GM12878 (cell line): ENCODE data around the gene HECTD4.

Experiments used
- EZH2 ChIP-seq: IDR thresholded peaks from 2 replicates; pipeline ENCODE4 v1.6.1; 2012; ENCODE audit warnings: low read depth, mild to moderate bottlenecking, control low read depth, inconsistent platforms, low read length, borderline replicate concordance; ENCODE audit not compliant: control insufficient read depth
- FOS ChIP-seq: IDR thresholded peaks from 3 replicates; pipeline ENCODE4 v1.6.1; 2011; ENCODE audit warnings: borderline replicate concordance; ENCODE audit not compliant: insufficient read length; ENCODE audit errors: extremely low read depth
- KDM1A ChIP-seq: fragments of 200-600 bp; sonication (generic); IDR thresholded peaks from 2 replicates; pipeline ENCODE4 v1.6.1; 2016; ENCODE audit warnings: borderline replicate concordance
- LARP7 ChIP-seq: fragments of 450-650 bp; IDR thresholded peaks from 2 replicates; pipeline ENCODE4 v1.6.1; 2017; ENCODE audit warnings: mild to moderate bottlenecking
- NFYB ChIP-seq: IDR thresholded peaks from 2 replicates; pipeline ENCODE4 v1.6.1; 2011; ENCODE audit warnings: low read depth, mild to moderate bottlenecking, low read length, improper control_type of control experiment, moderate library complexity; ENCODE audit not compliant: insufficient read depth
- PAX5 ChIP-seq: IDR thresholded peaks from 2 replicates; pipeline ENCODE4 v1.6.1; 2011; ENCODE audit warnings: low read depth, low read length, borderline replicate concordance
- POLR2A ChIP-seq: IDR thresholded peaks from 2 replicates; pipeline ENCODE4 v1.6.1; 2011; ENCODE audit warnings: low read depth, mild to moderate bottlenecking, low read length
- SMC3 ChIP-seq: IDR thresholded peaks from 2 replicates; pipeline ENCODE4 v1.6.1; 2011; ENCODE audit warnings: low read length, improper control_type of control experiment, borderline replicate concordance
- SREBF2 ChIP-seq: IDR thresholded peaks from 2 replicates; pipeline ENCODE4 v1.6.1; 2012; ENCODE audit warnings: mild to moderate bottlenecking, low read length
- TAF1 ChIP-seq: IDR thresholded peaks from 2 replicates; pipeline ENCODE4 v1.6.1; 2011; ENCODE audit warnings: mild to moderate bottlenecking, low read depth, low read length, borderline replicate concordance
- TARDBP ChIP-seq: IDR thresholded peaks from 2 replicates; pipeline ENCODE4 v1.6.1; 2016; ENCODE audit warnings: borderline replicate concordance
- TF ChIP-seq, protein P1 (sequence below), 3 experiments: IDR thresholded peaks in 2 of 3; conservative IDR thresholded peaks in 1 of 3; 2 replicates each; pipeline ENCODE4 v1.5.1; 2011; ENCODE audit warnings: low read depth in 3 of 3, low read length in 3 of 3, mild to moderate bottlenecking in 3 of 3, control low read depth in 2 of 3, moderate library complexity in 2 of 3, inconsistent platforms in 1 of 3, mixed read lengths in 1 of 3; ENCODE audit not compliant: control insufficient read depth in 2 of 3, insufficient read depth in 1 of 3; ENCODE audit errors: extremely low read depth in 1 of 3
- TF ChIP-seq, protein P2 (sequence below): IDR thresholded peaks from 2 replicates; pipeline ENCODE4 v1.6.1; 2012; ENCODE audit warnings: low read length, inconsistent platforms
- TF ChIP-seq, protein P3 (sequence below): fragments of 450-650 bp; IDR thresholded peaks from 2 replicates; pipeline ENCODE4 v1.6.1; 2016; ENCODE audit warnings: mild to moderate bottlenecking, moderate library complexity, borderline replicate concordance

DNA sequence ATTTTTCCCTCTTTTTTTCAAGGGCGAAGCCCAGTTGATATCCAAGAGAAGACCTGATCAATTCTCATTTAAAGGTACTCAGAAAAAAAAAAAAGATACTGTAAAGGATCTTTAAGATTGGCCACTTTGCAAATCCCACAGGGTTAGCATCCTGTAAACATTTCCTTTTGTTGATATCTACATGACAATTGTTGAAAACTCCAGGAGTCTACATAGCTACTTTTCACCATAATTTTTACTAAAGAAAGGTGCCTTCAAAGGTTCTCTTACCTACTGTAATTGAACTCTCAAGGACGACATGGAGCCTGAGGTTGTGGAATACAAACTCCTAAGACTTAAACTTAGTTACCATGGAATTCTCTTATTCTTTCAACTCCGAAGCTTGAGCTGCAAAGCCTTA is 125.5 kb downstream of the HECTD4 start:
- TF ChIP-seq POLR2A (no peak), NFYB (no peak), PAX5 (no peak), TARDBP (no peak), SREBF2 (no peak), FOS (no peak), TAF1 (no peak), EZH2 (no peak), KDM1A (no peak), LARP7 (no peak), SMC3 (no peak)
- TF ChIP-seq, protein P1, sequence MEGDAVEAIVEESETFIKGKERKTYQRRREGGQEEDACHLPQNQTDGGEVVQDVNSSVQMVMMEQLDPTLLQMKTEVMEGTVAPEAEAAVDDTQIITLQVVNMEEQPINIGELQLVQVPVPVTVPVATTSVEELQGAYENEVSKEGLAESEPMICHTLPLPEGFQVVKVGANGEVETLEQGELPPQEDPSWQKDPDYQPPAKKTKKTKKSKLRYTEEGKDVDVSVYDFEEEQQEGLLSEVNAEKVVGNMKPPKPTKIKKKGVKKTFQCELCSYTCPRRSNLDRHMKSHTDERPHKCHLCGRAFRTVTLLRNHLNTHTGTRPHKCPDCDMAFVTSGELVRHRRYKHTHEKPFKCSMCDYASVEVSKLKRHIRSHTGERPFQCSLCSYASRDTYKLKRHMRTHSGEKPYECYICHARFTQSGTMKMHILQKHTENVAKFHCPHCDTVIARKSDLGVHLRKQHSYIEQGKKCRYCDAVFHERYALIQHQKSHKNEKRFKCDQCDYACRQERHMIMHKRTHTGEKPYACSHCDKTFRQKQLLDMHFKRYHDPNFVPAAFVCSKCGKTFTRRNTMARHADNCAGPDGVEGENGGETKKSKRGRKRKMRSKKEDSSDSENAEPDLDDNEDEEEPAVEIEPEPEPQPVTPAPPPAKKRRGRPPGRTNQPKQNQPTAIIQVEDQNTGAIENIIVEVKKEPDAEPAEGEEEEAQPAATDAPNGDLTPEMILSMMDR (IDR thresholded peaks at IDR 0.05 in 2 of 3, conservative IDR thresholded peaks at IDR 0.05 in 1 of 3; ENCODE audit: control insufficient read depth in 2 of 3, extremely low read depth in 1 of 3, insufficient read depth in 1 of 3, low read depth in 3 of 3, low read length in 3 of 3) = no peak
- TF ChIP-seq, protein P2, sequence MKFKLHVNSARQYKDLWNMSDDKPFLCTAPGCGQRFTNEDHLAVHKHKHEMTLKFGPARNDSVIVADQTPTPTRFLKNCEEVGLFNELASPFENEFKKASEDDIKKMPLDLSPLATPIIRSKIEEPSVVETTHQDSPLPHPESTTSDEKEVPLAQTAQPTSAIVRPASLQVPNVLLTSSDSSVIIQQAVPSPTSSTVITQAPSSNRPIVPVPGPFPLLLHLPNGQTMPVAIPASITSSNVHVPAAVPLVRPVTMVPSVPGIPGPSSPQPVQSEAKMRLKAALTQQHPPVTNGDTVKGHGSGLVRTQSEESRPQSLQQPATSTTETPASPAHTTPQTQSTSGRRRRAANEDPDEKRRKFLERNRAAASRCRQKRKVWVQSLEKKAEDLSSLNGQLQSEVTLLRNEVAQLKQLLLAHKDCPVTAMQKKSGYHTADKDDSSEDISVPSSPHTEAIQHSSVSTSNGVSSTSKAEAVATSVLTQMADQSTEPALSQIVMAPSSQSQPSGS = no peak
- TF ChIP-seq, protein P3, sequence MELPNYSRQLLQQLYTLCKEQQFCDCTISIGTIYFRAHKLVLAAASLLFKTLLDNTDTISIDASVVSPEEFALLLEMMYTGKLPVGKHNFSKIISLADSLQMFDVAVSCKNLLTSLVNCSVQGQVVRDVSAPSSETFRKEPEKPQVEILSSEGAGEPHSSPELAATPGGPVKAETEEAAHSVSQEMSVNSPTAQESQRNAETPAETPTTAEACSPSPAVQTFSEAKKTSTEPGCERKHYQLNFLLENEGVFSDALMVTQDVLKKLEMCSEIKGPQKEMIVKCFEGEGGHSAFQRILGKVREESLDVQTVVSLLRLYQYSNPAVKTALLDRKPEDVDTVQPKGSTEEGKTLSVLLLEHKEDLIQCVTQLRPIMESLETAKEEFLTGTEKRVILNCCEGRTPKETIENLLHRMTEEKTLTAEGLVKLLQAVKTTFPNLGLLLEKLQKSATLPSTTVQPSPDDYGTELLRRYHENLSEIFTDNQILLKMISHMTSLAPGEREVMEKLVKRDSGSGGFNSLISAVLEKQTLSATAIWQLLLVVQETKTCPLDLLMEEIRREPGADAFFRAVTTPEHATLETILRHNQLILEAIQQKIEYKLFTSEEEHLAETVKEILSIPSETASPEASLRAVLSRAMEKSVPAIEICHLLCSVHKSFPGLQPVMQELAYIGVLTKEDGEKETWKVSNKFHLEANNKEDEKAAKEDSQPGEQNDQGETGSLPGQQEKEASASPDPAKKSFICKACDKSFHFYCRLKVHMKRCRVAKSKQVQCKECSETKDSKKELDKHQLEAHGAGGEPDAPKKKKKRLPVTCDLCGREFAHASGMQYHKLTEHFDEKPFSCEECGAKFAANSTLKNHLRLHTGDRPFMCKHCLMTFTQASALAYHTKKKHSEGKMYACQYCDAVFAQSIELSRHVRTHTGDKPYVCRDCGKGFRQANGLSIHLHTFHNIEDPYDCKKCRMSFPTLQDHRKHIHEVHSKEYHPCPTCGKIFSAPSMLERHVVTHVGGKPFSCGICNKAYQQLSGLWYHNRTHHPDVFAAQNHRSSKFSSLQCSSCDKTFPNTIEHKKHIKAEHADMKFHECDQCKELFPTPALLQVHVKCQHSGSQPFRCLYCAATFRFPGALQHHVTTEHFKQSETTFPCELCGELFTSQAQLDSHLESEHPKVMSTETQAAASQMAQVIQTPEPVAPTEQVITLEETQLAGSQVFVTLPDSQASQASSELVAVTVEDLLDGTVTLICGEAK = no peak
